Measurements from ENCODE around the gene RBM15. TPM values are rescaled to one million over a fixed set of nuclear protein-coding genes. Genes with fewer than 3 reads are reported as not detected.

Gene RBM15
- total and polyA plus RNA-seq, 2 of the 13 experiments (the other 11 are each of a cell fraction or from before 2014, with no cell fraction given), result 13.5 to 36.4 TPM

- TF ChIP-seq IRF2 (CRISPR knock-in tag; IDR thresholded peaks at IDR 0.05) (no peak), ZNF326 (CRISPR knock-in tag; IDR thresholded peaks at IDR 0.05; ENCODE audit: borderline replicate concordance) (no peak), MEF2D (CRISPR knock-in tag; IDR thresholded peaks at IDR 0.05) (no peak), ZBTB26 (CRISPR knock-in tag; IDR thresholded peaks at IDR 0.05; ENCODE audit: borderline replicate concordance) (no peak), BCL6 (CRISPR knock-in tag; IDR thresholded peaks at IDR 0.05) (0 out of 2 replicates have a peak, but pooled peaks have one; percentile 30), LCORL (IDR thresholded peaks at IDR 0.05) (no peak), LCORL (CRISPR knock-in tag; IDR thresholded peaks at IDR 0.05) (no peak), PTBP1 (IDR thresholded peaks at IDR 0.05; ENCODE audit: low read depth, low read length, poor library complexity, severe bottlenecking) (no peak), ZNF605 (CRISPR knock-in tag; IDR thresholded peaks at IDR 0.05) (0 out of 2 replicates have a peak, but pooled peaks have one; percentile 14), ZNF766 (CRISPR knock-in tag; IDR thresholded peaks at IDR 0.05; ENCODE audit: borderline replicate concordance) (no peak), GPN1 (CRISPR knock-in tag; IDR thresholded peaks at IDR 0.05; ENCODE audit: borderline replicate concordance) (no peak), ZBTB14 (CRISPR knock-in tag; IDR thresholded peaks at IDR 0.05) (no peak), KAT2B (IDR thresholded peaks at IDR 0.05; ENCODE audit: borderline replicate concordance, low read depth, low read length) (0 out of 2 replicates have a peak, but pooled peaks have one; percentile 2), ZNF12 (CRISPR knock-in tag; IDR thresholded peaks at IDR 0.05) (no peak), ZNF414 (CRISPR knock-in tag; IDR thresholded peaks at IDR 0.05) (no peak), ZNF776 (CRISPR knock-in tag; IDR thresholded peaks at IDR 0.05) (peak; percentile 70), NFYB (CRISPR knock-in tag; IDR thresholded peaks at IDR 0.05) (no peak), ZNF124 (CRISPR knock-in tag; IDR thresholded peaks at IDR 0.05) (no peak), HNF1A (IDR thresholded peaks at IDR 0.05; ENCODE audit: low read depth) (no peak), HNF1A (CRISPR knock-in tag; IDR thresholded peaks at IDR 0.05; ENCODE audit: borderline replicate concordance) (peak; percentile 14; the same call in 1 of the 2 replicates), ZBTB39 (CRISPR knock-in tag; IDR thresholded peaks at IDR 0.05) (no peak)
Observed at GRCh38 chr1:110339407-110340206, 430 bp downstream of the RBM15 start (continued).

Data from HepG2 (cell line).